GOT3 (cell line): Measurements from ENCODE around the gene TTC34.

ENCODE experiments used
- DNase-seq: peaks from one replicate; lab custom pipeline; 2025; ENCODE audit warnings: mixed read lengths; lab: John Stamatoyannopoulos, UW

Gene TTC34

GRCh38 chr1:2589431-2590232 lies 211.9 kb downstream of the TTC34 start:
- no peak for DNase-seq

- DNase-seq: no peak
These were observed 212.6 kb downstream of the TTC34 start for GRCh38 chr1:2588661-2589430.

GRCh38 chr1:2587860-2588571 lies 213.5 kb downstream of the TTC34 start:
- DNase-seq: no peak

- no peak for DNase-seq
These were observed 214.2 kb downstream of the TTC34 start for GRCh38 chr1:2587071-2587859.

- DNase-seq: peak; percentile 99
These were observed 215.1 kb downstream of the TTC34 start, which contains the start of gene PRXL2B for GRCh38 chr1:2586154-2587070. PRXL2B (plus strand) TSS chr1:2586777; CDS start chr1:2586886, 109 bp downstream.
